Heart left ventricle (tissue), 13 donors: Measurements from ENCODE around the gene METTL25.

ENCODE experiments used
- CTCF ChIP-seq, 12 donors: fragments of 200-600 bp; sonication (generic) in 4 of 12; IDR thresholded peaks; one replicate each; pipeline versions ENCODE4 v1.5.0 to v1.8.0; 2018 to 2022; ENCODE audit warnings: antibody characterized with exemption in 12 of 12, mild to moderate bottlenecking in 5 of 12
- POLR2A ChIP-seq, 2 donors: fragments of 450-650 bp; IDR thresholded peaks; one replicate each; pipeline ENCODE4 v1.6.1; 2017; ENCODE audit warnings: antibody characterized with exemption in 2 of 2, mild to moderate bottlenecking in 2 of 2, moderate library complexity in 2 of 2
- donor health status: ischemic (EF 13 %, LVEDD 7.1; RV severe dilation, severe dysfunction).
- donor health status: DM: no; HTN: yes; CAD: no.
- donor health status: DM: no; HTN: no; CAD: no.
- donor health status: ischemic (EF 25% LVEDD 6.9; RV normal size, moderate dysfunction).
- donor health status: ischemic (EF 25% LVEDD 5.7; RV mildly dilated, moderate dysfunction).
- donor health status: ischemic (EF 35%, LVEDD 5.7; RV mildly dilated, moderate dysfunction).
- donor health status: nonischemic (EF 11% LVEDD 7.7; RV severe dilation, severe dysfunction).
- donor health status: DM: yes; HTN: yes; CAD: no.
- donor health status: PGD.
- donor health status: ischemic (EF 29% LVEDD 5.4; RV normal size, mild dysfunction).
- donor health status: nonischemic (EF 23%, LVEDD 6.1; RV moderate dilation, normal function).

DNA sequence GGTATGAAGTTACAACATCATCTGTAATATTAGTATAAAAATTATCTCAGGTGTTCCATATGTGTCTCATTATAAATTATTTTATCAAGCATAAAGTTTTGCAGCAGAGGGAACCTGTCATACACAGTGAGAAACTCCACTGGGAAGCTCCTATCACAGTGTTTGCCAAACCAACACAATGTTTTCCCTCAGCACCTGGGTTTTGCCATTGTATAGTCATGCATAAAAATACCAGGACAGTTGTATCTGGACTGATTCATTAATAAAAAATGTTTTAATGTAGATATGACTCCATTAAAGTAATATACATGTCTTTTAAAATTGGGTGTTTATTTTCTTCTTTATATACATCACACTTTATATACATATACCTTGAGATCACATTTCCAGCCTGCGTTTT is 56.6 kb downstream of the METTL25 start:
- TF ChIP-seq CTCF (IDR thresholded peaks at IDR 0.05) (no peak), POLR2A (IDR thresholded peaks at IDR 0.05) (no peak)
